T-helper 22 cell (primary cell): ENCODE results near the gene THAP7.

ENCODE experiments used
- DNase-seq: peaks from one replicate; pipeline ENCODE4 v3.0.0-alpha.2; 2020; ENCODE audit warnings: low read depth

Gene THAP7

GRCh38 chr22:21030621-21031544 lies 29.0 kb upstream of the THAP7 start:
- DNase-seq, result no peak

GRCh38 chr22:21030032-21030431 lies 28.1 kb upstream of the THAP7 start:
- no peak for DNase-seq

GRCh38 chr22:21029486-21030025 lies 27.6 kb upstream of the THAP7 start:
- DNase-seq, result no peak

DNA sequence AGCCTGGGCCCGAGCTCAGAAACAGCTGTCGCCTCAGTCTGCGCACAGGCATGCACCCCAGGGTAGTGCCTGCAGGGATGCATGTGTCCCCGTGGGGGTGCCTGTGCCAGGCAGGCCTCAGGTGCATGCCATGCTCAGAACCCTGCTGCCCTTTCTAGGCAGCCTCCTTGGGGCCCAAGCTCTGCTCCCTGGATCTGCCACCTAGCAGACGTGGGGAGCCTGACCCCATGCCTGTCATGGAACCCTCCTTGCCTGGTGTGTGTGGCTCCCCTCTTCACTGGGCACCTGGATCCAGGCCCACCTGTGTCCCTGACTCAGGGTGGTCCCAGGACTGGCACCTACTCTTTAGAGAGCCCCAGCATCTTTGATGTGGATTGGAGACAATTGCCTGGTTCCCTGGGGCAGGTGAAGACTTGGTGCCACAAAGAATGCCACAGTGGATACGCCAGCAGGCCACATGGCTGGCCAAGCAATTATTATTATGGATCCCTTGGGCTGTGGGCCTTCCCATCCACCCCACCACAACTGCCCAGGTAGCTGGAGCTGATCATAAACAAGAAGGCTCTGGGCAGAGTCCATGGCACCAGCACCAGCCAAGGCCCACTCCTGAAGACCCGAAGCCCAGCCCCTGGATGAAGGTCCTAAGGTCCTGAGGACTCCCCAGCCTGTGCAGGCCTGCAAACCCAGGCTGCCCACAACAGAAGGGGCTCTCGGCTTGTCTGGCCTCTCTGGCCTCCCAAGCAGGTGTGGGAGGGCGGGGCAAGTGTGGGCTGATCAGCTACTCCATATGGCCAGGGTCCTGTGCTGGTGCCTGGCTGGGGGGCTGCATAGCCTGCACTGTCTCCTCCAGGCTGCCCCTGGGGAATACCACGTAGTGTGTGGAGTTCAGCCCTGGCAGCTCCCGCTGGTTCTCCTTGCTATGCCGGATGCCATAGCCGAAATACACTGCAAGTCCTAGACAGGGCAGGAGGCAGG lies 26.6 kb upstream of the THAP7 start:
- no peak for DNase-seq

GRCh38 chr22:21026783-21027692 lies 25.1 kb upstream of the THAP7 start:
- no peak for DNase-seq

GRCh38 chr22:21025763-21026755 lies 24.1 kb upstream of the THAP7 start:
- DNase-seq, result no peak

- DNase-seq, result no peak
These were observed 23.3 kb upstream of the THAP7 start for GRCh38 chr22:21025266-21025665.

GRCh38 chr22:21022955-21023614 lies 21.2 kb upstream of the THAP7 start:
- no peak for DNase-seq

GRCh38 chr22:21022507-21022906 lies 20.6 kb upstream of the THAP7 start:
- no peak for DNase-seq

DNA sequence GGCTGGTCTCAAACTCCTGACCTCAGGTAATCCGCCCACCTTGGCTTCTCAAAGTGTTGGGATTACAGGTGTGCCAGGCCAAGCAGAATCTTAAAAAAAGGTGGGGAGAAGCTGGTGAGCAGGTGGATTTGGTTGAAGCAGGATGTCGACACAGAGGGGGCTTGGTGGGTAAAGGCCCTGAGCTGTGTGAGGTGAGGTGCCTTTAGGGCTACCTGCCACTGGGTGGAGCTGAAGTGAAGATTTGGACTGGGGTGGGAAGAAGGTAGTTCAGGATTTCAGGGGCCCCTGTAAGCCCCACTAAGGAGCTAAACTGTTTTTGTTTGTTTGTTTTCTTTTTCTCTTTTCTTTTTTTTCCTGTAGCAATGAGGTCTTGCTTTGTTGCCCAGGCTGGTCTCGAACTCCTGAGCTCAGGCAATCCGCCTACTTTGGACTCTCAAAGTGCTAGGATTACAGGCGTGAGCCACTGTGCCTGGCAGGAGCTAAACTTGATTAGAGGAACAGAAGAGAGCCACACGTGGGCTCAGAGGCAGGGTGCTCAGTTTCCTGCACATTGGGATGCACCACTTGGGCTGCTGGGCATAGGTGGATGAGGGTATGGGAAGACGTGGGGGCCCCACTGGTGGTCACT lies 19.0 kb upstream of the THAP7 start:
- no peak for DNase-seq

DNA sequence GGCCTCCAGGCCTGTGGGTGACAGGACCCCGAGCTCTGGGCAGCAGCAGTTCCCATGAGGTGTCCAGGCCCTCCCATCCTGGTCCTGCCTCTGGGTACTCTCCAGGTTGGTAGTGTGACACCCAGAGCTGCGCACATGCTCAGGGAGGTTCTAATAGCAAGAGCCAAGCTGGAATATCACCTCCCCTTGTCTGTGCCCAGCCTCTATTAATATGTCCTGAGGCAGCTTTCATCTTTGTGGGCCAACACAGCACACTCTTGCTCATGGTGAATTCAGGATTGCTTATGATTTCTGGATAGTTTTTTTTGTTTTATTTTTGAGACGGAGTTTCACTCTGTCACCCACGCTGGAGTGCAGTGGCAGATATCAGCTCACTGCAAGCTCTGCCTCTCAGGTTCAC lies 16.4 kb upstream of the THAP7 start:
- no peak for DNase-seq

DNA sequence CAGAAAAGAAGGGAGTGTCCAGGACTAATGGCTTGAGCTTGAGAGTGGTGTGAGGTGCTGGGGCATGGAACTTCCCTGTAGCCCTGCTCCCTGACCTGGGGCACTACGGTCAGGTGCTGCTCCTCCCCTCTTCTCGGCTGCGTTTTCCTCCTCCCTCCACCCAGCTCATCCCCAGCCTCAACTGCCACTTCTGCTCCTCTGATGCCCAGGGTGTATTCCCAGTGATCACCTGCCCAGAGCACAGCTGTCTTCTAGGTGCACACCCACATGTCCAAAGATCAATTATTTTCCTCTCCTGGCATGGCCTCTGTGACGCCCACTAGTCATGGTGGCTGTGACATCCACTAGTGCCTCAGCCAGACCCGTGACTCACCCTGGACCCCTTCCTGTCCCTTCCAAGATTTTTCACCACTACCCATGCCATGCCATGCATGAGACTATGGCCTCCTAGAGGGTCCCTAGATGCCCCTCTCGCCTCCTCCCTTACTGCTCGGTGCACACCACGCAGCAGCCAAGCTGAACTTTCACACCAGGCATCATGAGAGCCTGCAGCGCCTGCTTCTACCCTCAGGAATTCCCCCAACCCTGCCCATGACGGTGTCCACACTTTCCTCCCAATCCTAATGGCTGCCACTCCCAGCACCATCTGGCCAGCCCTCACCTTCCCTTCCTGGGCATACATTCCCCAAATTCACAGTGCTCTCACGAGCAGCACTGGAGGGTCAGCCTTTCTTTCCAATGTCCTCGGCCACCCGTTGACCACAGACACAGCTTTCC lies 14.9 kb upstream of the THAP7 start:
- DNase-seq, result no peak

GRCh38 chr22:21015466-21016006 lies 13.6 kb upstream of the THAP7 start:
- DNase-seq, result no peak

DNA sequence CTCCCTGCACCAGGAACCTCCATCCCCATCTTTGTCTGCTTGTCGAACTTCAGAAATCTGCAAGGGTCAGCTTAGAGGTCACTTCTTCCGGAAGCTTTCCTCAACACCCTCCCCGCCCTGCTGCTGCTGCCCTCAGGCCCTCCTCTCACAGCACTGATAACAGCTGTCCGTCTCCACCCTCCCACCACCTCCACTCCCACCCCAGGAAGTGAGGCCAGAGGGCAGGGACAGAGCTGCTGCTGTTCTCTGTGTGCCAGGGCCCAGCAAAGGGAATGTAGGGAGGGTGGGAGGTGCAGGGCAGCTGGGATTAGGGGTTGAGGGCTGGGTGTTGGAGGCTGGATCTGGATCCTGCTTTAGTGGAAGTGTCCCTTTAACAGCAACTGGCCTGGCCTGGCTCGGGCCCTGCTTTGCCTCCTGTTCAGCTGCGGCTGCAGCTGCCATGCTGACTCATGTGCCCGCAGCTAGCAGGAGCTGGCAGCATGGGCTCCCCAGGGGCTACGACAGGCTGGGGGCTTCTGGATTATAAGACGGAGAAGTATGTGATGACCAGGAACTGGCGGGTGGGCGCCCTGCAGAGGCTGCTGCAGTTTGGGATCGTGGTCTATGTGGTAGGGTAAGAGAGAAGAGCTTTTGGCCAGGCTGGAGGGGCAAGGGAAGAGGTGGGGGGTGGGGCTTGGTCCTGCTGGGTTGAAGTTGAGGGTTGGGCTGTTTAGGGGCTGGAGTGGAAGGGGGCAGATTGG lies 13.0 kb upstream of the THAP7 start, which contains the start of gene P2RX6:
Gene P2RX6 (plus strand): TSS at position 440 of the 740 bp plus-strand sequence. CDS start 10 bp downstream, at position 450.
- DNase-seq, result no peak

GRCh38 chr22:21014202-21014725 lies 12.3 kb upstream of the THAP7 start:
- peak; percentile 79 for DNase-seq

DNA sequence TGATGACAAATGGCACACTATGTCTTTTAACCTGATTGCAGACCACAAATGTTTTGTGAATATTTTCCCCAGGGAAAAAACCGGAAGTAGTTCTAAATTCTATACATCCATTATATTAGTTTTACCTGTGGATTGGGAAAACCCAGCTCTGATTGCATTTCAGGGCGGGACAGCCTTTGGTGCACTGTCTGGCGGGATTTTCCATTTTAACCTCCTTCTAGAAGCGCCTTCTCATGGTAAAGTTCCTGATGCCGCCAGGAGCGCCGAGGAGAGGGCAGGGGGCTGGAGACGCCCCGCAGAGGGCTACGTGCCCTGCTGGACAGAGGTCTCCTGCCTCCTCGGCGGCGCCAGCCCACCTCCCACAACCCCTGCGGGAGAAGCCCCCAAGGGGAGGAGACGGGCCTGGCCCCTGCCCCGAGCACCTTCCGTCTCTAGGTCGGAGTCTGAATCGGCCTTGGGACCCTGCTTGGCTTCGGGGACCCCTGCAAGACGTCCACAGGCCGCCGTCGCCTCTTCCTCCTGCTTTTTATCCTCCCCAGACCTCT lies 11.8 kb upstream of the THAP7 start:
- no peak for DNase-seq
